T-helper 1 cell treated with Interleukin-12 subunit alpha and Interleukin-12 subunit beta and Interleukin-4 antibody, amounts not matched to agents 30 ng/mL and 1 ng/mL, for 36 hours (primary cell): ENCODE measurements around the gene UBE2C. TPM values are rescaled to one million over a fixed set of nuclear protein-coding genes. Genes with fewer than 3 reads are reported as not detected.
"Not testable (repeated sequence)": the region's sequence is repeated elsewhere in the genome, so short reads cannot be mapped to it uniquely, and the experiment has no call there.

Experiments used
- intact Hi-C: fragments of 100-400 bp; cut with micrococcal nuclease; formaldehyde crosslinking; loops from one replicate; pipeline ENCODE4 v1.15.1; 2024
- total RNA-seq: library from RNA; stranded (reverse); gene quantifications from 2 replicates; pipeline ENCODE4 v1.2.3, GENCODE V29; 2022

UBE2C gene
- total RNA-seq = 132 and 140 TPM in 2 replicates

DNA sequence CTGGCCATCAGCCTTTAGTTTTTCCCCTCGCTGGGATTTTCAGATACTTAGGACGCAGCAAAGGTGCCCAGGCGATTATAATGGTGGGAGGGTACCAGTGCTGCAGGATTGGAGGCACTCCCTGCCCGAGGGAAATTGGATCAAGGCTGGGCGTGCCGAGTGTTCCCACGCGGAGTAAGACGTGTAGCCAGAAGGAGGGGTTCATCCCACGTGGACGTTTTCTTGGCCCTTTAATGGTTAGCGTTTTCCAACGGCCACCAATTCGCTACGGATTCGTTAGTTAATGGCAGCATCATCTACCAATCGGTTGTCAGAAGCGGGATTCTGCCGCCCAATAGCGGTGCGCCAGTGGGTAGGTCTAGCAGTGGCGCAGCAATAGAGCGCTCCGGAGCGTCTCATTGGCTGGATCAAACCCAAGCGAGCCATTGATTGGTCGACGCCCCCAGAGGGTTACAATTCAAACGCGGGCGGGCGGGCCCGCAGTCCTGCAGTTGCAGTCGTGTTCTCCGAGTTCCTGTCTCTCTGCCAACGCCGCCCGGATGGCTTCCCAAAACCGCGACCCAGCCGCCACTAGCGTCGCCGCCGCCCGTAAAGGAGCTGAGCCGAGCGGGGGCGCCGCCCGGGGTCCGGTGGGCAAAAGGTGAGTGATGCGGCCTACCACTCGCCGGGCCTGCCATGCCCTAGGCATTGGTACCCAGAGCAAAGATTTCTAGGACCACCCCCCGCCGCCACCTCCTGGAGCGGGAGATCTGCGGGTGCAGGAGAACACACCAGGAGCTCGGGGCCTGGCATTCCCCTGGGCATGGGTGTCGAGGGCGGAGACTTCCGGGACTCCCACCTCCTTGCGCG lies at the start of gene UBE2C:
UBE2C (plus strand) TSS at position 488 of the 849 bp plus-strand sequence; CDS start at position 540, 52 bp downstream.
- intact Hi-C loops = loop anchor here (1.0 to 2.0 kb wide), 10 partner anchors 13 to 927 kb away; partner anchors contain the start of genes ACOT8, CTSA, DNTTIP1 and ELMO2

DNA sequence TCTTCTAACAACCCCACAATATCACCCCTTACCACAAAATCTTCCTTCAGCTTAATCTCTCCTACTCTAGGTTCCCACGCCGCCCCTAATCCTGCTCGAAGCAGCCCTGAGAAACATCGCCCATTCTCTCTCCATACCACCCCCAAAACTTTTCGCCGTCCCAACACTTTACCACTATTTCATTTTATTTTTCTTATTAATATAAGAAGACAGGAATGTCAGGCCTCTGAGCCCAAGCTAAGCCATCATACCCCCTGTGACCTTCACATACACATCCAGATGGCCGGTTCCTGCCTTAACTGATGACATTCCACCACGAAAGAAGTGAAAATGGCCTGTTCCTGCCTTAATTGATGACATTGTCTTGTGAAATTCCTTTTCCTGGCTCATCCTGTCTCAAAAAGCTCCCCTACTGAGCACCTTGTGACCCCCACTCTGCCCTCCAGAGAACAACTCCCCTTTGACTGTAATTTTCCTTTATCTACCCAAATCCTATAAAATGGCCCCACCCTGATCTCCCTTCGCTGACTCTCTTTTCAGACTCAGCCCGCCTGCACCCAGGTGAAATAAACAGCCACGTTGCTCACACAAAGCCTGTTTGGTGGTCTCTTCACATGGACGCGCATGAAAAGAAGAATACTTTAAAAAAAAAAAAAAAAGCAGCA lies 47.7 kb upstream of the UBE2C start:
- intact Hi-C loops = not testable (repeated sequence)

DNA sequence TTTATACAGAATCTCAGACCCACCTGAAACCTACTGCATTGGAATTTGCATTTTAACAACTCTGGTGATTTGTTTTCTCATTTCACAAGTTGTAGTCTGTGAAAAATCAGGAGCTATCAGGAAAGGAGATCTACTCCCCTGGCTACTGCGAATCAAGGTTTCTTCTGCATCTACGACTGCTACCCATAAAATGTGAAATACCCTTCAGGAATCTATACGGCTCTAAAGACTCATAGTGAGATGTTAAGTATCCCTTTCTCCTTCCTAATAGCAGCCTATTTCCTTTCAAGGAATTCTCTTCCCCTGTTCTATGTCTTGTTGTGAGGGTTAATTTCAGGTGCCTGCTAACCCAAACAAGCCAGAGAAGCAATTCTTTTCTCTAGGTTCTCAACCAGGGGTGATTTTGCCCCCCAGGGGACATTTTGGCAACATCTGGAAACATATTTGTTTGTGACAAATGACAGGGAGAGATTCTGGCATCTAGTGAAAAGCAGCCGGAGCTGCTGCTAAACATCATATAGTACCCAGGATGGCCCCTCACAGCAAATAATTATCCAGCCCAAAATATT lies 47.1 kb upstream of the UBE2C start:
- intact Hi-C loops = no loop called here

DNA sequence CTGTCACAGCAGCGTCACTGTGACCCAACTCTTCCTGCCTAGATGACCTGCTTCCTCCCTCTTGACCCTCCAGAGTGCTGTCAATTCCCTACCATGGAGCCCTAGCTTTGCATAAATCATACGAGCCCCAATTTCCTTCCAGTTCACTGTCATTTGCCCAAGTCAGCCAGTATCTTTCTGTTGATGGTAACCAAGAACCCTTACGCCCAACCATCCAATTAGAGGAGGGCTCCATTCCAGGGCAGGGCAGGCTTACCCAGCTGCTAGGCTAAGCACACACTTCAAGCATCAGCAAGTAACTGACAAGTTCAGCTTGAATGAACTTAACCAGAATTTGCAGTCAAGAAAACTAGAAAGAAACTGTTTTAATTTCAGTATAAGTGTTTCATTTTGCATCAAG lies 46.5 kb upstream of the UBE2C start:
- intact Hi-C loops = no loop called here

DNA sequence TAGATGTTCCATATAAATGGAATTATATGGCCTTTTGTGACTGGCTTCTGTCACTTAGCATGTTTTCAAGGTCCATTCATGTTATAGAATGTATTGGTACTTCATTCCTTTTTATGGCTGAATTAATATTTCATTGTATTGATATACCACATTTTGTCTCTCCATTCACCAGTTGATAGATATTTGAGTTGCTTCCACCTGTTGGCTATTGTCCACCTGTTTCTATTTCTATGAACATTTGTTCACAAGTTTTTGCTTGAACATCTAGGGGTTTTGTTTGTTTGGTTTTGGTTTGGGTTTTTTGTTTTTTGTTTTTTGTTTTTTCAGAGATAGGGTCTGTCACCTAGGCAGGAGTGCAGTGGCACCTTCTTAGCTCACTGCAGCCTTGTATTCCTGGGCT lies 44.0 kb upstream of the UBE2C start:
- intact Hi-C loops = no loop called here

DNA sequence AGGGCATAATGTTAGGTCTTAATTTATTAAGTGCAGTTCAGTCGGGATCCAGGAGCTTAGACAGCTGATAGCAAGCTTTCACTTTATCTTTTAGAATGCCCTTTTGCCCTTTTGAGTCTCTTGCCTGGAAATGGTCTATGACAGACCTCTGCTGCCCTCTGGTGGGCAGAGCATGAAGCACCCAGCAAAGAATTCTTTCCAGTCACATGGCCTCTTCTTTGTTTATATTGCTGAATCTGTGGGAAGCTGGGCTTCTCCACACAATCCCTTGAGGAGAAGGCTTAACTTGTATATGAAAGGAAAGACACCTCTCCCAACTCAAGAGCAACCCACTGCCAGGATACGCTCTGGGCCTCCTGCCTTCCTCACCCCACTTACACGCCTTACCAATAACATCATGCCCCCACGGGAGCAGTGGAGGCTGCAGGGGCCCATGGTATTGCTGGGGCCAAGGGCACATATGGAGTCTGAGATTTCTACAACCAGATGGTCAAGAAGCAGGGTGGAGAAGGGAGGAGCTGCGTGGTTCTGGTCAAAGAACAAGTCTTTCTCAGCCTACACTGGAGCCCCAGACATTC lies 41.2 kb upstream of the UBE2C start:
- intact Hi-C loops = loop anchor here (1.0 to 2.0 kb wide), 12 partner anchors 142 to 727 kb away; partner anchors contain the start of genes RBPJL, SYS1 and WFDC10A

DNA sequence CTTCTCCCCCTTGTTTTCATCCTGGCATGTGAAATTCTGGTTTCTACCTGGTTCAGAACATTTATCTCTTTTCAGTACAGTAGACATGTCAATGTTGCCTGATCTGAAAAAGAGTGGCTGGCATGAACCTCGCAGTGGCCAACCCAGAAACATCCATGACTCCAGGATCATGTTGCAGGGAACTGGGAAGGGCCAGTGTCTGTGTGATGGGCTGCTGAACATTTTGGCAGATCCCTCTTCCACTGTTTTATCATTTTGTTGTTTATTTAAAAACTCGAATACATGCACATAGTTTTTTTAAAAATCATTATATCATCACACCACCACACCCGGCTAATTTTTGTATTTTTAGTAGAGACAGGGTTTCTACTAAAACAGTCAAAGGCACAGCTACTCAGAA lies 39.8 kb upstream of the UBE2C start:
- intact Hi-C loops = no loop called here

DNA sequence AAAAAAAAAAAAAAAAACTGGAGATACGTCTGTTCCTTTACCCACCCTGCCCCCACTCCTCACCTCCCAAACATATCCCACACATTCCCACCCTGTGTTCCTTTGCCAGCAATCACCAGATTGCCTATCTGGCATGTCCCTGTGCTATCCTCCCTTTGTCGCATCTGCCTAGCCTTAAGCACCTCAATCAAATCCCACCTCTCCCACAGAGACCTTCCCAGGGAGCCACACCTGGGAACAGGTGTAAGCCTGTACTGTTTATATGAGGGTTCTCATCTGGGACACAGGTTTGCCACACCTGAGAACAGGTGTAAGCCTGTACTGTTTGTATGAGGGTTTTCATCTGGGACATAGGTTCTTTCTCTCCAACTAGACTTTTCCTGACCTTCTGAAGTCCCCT lies 37.5 kb upstream of the UBE2C start:
- intact Hi-C loops = no loop called here

DNA sequence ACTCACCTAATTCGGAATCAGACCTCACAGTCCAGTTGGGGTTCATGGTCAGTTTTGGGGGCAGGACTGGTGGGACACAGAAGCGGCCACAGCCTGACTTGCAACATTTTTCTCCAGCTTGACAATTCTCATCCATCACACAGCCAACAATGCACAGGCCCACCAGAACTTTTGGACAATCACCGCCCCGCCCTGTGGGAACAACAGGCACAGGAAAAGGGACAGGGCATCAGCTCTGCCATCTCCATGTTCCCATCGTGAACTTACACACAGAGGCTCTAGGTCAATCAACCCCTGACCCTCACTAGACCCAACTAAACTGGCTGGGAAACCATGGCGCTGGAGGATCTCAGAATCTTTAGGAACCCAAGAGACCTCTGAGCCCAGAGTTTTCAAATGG lies 37.0 kb upstream of the UBE2C start:
- intact Hi-C loops = no loop called here

DNA sequence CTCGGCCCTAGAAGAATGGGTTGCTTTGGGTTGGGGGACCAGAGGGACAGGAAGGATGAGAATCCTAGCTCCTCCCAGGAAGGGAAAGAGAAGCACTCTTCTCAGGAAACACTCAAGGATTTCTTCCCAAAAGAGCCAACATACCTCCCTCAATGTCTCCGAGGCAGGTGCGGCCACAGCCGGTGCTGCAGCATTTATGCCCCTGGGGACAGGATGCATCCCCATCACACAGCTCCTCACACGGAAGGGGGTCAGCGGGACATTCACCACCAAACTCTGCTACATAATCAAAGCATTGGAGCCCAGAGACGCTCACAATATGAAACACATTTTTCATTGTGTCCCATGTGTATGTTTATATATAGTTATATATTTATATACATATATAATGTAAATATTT lies 35.5 kb upstream of the UBE2C start:
- intact Hi-C loops = no loop called here

DNA sequence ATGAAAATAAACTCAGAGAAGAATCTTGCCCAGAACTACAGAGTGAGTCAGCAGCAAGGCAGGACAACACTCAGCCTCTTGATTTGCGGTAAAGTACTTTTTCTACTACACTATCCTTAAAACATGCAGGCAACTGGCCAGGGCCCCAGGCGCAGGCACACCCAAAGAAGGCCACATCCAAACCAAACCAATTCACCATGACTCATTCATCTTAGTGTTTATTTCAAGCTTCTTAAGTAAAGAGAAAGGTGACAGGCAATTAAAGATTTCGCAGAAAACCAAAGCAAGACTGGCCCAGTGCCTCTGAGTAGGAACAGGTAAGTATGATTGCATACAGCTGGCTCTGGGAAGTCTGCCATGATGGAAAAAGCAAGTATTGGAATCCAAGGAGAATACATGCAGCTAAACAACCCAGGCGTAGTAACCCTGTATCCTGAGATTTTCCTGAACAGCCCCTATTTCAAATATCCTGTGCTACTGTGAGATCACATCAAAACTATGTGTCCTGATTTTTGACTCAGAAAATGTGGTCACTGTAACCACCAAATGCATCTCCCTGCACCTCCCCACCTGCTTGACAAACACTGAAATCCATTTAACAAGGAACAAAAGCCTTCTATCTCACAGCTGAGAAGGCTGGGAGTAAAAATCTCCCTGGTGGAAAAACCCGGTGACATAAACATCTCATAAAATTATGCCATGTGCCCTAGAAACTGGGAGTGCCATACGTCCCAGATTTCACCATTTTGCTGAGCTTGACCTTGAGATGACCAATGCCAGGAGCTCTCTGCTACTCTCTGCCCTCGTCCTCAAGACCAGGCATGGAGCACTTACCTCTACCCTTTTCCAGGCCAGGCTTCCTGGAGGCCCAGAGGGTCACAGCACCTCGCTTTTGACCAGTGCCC lies 33.2 kb upstream of the UBE2C start:
- intact Hi-C loops = no loop called here

DNA sequence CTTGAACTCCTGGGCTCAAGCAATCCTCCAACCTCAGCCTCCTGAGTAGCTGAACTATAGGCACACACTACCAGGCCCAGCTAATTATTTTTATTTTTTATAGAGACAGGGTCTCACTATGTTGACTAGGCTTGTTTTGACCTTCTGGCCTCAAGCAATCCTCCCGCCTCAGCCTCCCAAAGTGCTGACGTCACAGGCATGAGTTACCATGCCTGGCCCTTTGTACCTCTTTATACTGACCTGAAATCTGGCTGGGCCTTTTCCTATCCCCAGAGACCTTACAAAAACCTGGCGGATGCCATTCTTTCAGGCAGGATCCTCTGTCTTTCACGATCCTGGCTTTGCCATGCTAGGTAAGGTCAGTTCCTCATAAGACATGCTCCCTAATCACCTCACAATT lies 32.3 kb upstream of the UBE2C start:
- intact Hi-C loops = no loop called here

DNA sequence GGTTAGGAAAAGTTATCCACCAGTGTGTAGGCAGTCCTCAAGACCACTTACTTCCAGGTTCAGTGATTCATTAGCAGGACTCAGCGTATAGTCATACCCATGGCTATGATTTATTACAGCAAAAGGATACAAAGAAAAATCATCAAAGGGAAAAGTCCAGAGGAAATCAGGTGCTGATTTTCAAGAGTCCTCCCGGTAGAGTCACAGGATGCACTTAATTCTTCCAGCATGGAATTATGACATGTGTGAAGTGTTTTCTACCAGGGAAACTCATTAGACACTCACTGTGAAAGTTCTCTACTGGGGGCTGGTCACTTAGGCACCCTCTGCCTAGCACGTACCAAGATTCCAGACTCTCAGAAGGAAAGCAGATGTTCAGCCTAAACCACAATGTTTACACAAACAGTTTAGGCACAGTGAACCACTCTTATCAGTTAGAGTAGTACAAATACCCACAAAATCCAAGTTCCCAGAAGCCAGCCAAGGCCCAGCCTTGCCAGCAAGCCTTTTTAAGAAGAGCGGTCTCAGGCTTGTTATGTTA lies 31.0 kb upstream of the UBE2C start:
- intact Hi-C loops = no loop called here

DNA sequence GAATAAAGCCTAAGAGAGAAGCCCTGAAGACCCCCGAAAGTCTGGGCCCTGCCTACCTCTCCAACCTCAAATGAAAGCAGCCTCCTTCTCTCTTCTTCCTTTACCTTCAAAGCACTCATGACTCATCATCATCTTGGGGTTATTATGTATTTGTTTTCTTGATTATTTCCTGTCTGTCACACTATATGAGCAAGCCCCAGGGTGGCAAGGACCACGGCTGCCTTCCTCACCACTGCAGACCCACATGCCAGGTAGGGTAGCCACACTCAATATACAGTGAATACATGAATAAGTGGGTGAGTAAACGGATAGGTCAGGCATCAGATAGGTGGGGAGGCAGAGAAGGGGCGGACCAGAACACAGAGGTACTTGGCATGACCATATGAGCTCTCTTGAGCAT lies 29.6 kb upstream of the UBE2C start:
- intact Hi-C loops = no loop called here

DNA sequence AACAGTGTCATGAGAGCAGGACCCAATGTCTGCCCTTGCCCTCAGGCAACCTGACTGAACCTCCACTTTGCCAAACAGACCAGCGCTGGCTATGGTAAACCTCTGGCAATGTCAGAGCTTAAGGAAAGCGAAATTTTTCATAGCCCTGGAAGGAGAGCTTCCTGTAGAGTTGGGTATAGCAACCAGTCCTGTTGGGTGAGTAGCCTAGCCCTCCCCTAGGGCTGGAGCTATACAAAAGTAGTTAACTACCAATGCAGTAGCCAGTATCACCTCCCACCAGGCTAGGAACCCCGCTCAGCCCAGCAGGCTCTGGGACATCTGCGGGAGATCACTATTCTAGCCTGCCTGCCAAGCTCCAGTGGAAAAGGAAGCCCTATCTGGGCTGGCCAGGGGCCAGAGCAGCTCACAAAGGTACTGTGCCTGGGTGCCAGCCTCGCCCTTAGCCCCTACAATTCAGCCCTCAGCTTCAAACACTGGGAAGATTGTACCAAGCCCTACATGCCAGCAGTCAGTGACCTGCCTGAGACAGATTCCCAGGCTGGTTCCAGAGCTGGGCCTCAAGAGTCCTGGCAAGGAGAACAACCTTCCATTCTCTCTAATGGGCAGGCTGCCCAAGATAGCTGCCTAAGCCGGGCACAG lies 28.7 kb upstream of the UBE2C start:
- intact Hi-C loops = no loop called here

DNA sequence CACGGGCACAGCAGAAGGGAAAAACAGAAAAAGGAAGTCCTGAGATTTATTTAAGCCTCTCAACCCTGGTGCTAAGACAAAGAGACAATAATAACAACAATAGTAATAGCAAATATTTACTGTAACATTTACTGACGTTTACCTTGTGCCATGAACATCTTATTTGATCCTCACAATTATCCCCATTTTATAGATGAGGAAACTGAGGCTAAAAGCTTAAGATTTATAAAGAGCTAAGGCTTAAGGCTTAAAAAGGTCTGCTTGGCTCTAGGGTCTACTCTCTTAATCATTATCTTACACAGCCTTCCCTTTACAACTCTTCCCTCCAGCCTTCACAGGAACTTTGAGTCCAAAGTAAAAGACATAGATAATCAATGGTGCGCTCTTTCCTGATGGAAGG lies 24.1 kb upstream of the UBE2C start:
- intact Hi-C loops = no loop called here

DNA sequence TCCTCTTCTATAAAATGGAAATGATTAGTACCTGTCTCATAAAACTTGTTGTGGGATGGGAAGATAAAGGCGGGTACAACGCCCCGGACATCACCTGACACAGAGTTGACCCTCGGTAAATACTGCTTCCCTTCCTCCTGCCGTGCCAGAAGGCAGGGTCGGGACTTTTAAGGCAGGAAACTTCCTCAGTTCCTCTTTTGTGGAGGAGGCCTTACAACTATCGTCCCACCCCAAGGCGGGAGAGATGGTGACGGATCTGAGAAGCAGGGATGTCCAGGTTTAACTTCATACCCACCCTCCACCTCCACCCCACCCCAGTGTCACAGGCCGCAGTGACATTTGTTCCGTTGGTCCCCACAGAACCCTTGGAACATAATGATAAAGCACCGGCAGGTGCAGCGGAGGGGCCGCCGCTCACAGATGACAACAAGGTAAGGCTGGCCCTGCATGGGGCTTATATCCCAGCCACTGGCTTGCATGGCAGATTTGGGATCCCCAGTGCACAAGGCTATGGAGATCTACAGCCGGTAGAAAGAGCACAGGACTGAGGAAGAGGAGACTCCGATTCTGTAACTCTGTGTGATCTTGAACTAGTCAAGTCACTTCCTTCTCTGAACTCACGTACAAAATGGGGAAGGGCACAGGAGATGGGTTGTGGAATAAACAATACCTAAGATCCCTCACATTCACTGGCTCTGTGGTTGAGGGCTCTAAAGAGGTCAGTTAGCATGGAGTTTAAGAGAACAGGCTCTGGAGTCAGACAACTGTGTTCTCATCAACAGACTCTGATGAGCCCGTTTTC lies 19.9 kb upstream of the UBE2C start:
- intact Hi-C loops = loop anchor here (5.0 to 10.0 kb wide), 3 partner anchors 430 to 1058 kb away; partner anchors contain the start of gene SYS1

DNA sequence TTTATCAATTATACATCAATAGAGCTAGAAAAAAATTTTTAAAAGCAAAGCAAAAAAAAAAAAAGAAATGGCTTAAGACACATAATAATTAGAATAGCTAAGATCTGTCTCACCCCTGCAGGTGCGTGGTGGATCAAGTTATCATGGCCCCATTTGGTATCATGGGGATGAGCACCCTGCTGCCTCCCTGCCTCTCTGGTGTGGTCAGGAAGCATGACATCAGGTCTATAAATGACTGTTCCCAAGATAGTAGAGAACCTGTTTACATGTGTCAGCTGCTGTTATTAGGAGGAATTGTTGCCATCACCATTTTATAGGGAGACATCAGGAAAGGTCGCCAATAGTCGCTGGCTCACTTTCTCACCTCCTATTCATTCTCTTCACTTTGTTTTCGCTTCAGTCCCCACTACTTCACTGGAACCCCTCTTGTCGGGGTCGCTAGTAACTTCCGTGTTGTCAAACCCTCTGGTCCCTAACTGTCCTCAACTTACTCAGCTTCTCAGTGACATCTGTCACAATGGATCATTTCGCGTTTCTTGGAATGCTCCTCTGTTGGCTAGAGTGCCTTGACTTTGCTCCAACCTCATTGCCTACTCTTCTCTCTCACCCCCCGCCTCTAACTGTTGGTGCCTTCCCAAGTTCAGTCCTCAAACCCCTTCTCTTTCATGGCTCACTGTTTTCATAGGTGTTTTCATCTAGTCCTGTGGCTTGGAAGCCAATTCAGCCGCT lies 15.9 kb upstream of the UBE2C start:
- intact Hi-C loops = loop anchor here (10.0 kb wide), 1 partner anchor 1062 kb away; no protein-coding TSS in a partner anchor
